HL-60 (cell line): ENCODE measurements around the gene DNAAF5.

ENCODE experiments used
- DNase-seq, 2 experiments: peaks; one replicate each; pipeline ENCODE4 v3.0.0-alpha.2; 2010 to 2020; ENCODE audit warnings: low read depth in 1 of 2, low spot score in 1 of 2
- H3K27ac ChIP-seq: fragments of 250-450 bp; sonication (Bioruptor Pico); replicated peaks from 2 replicates; pipeline ENCODE4 v1.5.1; 2020; ENCODE audit warnings: mild to moderate bottlenecking, moderate library complexity
- H3K27me3 ChIP-seq: fragments of 250-450 bp; sonication (Bioruptor Pico); 2 replicates; pipeline ENCODE4 v1.5.1; 2021; ENCODE audit warnings: mild to moderate bottlenecking, moderate library complexity; ENCODE audit not compliant: insufficient read depth, poor library complexity, severe bottlenecking
- H3K4me3 ChIP-seq: replicated peaks from 2 replicates; pipeline ENCODE4 v1.5.1; 2011; ENCODE audit warnings: mild to moderate bottlenecking, control low read depth, low read length; ENCODE audit not compliant: insufficient read depth
- CTCF ChIP-seq: IDR thresholded peaks from one replicate; pipeline ENCODE4 v1.5.1; 2011; ENCODE audit warnings: low read length, control low read depth, inconsistent platforms; ENCODE audit not compliant: insufficient read depth
- GABPA ChIP-seq: IDR thresholded peaks from 2 replicates; pipeline ENCODE4 v1.6.1; 2012; ENCODE audit warnings: low read depth
- POLR2AphosphoS5 ChIP-seq: IDR thresholded peaks from 2 replicates; pipeline ENCODE4 v1.6.1; 2012; ENCODE audit warnings: low read depth
- REST ChIP-seq: IDR thresholded peaks from 2 replicates; pipeline ENCODE4 v1.6.1; 2012; ENCODE audit warnings: low read depth; ENCODE audit not compliant: insufficient replicate concordance
- SPI1 ChIP-seq: IDR thresholded peaks from 2 replicates; pipeline ENCODE4 v1.6.1; 2012; ENCODE audit warnings: low read depth, mild to moderate bottlenecking, borderline replicate concordance

DNAAF5 gene

DNA sequence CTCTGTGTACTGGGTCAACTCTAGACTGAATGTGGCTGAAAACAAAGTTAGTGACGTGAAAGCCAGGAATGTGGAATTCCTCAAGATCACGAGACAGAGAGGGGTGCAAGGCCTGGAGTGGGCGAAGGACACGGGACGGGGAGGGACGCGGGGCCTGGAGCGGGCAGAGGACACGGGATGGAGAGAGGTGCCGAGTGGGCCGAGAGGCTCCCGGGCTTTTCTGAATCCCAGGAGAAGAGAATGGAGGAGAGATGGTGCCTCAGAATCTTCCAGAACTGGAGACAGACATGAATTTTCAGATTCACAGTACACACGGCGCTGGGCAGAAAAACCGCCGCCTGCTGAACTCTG is 51.2 kb downstream of the DNAAF5 start:
- no peak overlapping the region for H3K27ac ChIP-seq
- TF ChIP-seq POLR2AphosphoS5 (no peak), REST (no peak), SPI1 (no peak)
- DNase-seq: no peak

DNA sequence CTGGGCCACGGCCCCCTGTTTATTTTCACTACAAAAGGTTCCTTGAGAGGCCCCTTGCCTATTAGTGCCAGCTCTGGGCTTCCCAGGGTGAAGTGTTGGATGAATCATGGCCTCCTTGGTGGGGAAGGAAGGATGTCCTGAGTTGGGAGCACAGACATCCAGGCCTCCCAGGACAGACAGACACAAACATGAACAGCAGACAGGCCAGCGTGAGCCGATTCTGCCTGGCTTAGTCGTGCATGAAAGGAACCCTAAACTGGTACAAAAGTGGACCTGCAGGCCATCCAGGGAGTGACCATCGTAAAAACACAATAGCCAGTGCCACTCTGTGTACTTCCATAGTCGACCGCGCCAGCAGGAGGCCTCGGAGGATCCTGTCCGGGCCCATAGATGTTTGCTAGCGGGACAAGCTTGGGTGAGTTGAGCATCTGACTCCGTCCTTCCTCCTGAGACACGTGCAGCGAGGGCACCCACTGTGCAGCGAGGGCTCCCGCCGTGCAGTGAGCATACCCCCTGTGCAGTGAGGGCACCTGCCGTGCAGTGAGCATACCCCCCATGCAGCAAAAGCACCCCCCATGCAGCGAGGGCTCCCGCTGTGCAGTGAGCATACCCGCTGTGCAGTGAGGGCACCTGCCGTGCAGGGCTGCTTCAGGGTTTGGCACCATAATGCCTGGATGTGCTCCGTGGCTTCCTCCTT is 51.9 kb downstream of the DNAAF5 start:
- DNase-seq: no peak
- no peaks in the 10 kb centered on the region for H3K27me3 ChIP-seq
- no peak for TF ChIP-seq POLR2AphosphoS5
- no peak for TF ChIP-seq GABPA
- TF ChIP-seq REST: no peak
- TF ChIP-seq CTCF: no peak
- no peak for TF ChIP-seq SPI1
- no peak overlapping the region for H3K27ac ChIP-seq
- no peak overlapping the region for H3K4me3 ChIP-seq

More for the DNA sequence above, 51.2 kb downstream of the DNAAF5 start:
- no peak overlapping the region for H3K4me3 ChIP-seq
- H3K27me3 ChIP-seq: no peaks in the 10 kb centered on the region

GRCh38 chr7:778968-779451 is 52.5 kb downstream of the DNAAF5 start:
- no peaks in the 10 kb centered on the region for H3K27me3 ChIP-seq
- H3K27ac ChIP-seq: no peak overlapping the region
- H3K4me3 ChIP-seq: no peak overlapping the region
- no peak for DNase-seq
- TF ChIP-seq SPI1 (no peak), CTCF (no peak), POLR2AphosphoS5 (no peak), GABPA (no peak), REST (no peak)
